B cell (primary cell): ENCODE measurements around the gene SULT1B1.

Experiments
- EZH2 ChIP-seq: IDR thresholded peaks from 2 replicates; pipeline ENCODE4 v1.6.1; 2012; ENCODE audit warnings: borderline replicate concordance, low read depth, mild to moderate bottlenecking, moderate library complexity, low read length; ENCODE audit not compliant: insufficient read depth, poor library complexity, severe bottlenecking
- TF ChIP-seq, protein P1 (sequence below): fragments of 200-600 bp; IDR thresholded peaks from one replicate; pipeline ENCODE4 v1.8.0; 2022; ENCODE audit warnings: antibody characterized with exemption, mild to moderate bottlenecking

DNA sequence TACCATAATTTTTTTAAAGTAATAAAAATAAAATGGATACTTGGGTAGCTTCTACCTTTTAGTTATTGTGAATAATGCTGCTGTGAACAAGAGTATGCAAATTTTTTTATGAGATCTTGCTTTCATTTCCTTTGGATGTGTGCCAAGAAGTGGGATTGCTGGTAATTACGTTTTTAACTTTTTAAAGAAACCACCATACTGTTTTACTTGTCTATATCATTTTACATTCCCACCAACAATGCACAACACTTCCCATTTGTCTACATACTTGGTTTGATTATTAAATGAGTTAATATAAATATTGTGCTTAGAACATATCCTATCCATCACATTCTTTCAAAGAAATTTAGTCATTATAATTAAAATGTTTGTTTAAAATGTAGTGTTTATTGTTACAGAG, 3.9 kb upstream of the SULT1B1 start:
- TF ChIP-seq, protein P1, sequence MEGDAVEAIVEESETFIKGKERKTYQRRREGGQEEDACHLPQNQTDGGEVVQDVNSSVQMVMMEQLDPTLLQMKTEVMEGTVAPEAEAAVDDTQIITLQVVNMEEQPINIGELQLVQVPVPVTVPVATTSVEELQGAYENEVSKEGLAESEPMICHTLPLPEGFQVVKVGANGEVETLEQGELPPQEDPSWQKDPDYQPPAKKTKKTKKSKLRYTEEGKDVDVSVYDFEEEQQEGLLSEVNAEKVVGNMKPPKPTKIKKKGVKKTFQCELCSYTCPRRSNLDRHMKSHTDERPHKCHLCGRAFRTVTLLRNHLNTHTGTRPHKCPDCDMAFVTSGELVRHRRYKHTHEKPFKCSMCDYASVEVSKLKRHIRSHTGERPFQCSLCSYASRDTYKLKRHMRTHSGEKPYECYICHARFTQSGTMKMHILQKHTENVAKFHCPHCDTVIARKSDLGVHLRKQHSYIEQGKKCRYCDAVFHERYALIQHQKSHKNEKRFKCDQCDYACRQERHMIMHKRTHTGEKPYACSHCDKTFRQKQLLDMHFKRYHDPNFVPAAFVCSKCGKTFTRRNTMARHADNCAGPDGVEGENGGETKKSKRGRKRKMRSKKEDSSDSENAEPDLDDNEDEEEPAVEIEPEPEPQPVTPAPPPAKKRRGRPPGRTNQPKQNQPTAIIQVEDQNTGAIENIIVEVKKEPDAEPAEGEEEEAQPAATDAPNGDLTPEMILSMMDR = no peak
- TF ChIP-seq EZH2 = no peak
